Measurements from ENCODE around the gene NAPG. TPM values are rescaled to one million over a fixed set of nuclear protein-coding genes. Genes with fewer than 3 reads are reported as not detected.

NAPG gene
- total and polyA plus RNA-seq, 9 of the 15 experiments (the other 6 are each of a cell fraction or from before 2014, with no cell fraction given), result 31.6 to 63.3 (median 50.9) TPM

DNA sequence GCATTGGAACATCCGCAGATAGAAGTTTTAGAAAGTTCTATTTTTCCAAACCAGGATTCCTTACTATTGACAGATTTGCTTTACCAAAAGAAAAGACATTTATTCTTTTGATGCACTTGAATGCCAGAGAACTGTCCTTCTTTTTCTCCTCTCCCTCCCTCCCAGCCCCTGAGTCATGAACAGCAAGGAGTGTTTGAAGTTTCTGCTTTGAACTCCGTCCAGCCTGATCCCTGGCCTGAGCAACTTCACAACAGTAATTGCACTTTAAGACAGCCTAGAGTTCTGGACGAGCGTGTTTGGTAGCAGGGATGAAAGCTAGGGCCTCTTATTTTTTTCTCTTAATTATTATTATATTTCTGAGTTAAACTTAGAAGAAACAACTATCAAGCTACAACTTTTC, 37.8 kb upstream of the NAPG start (continued):
- TF ChIP-seq SMC3 (conservative IDR thresholded peaks at IDR 0.05; ENCODE audit: insufficient read depth, low read depth, low read length) (no peak), ZNF507 (tag; conservative IDR thresholded peaks at IDR 0.05) (no peak)

GRCh38 chr18:10490401-10491165, 35.2 kb upstream of the NAPG start:
- DNase-seq (ENCODE audit: extremely low read depth in 1 of 4, low spot score in 3 of 4) (peak; percentile 33 to 59 (median 42)), ATAC-seq (peak; percentile 91), FAIRE-seq (peak; percentile 66)
- WGBS (ENCODE audit: insufficient coverage, low coverage, missing lambda C conversion rate), result 3% methylated on average over 14 of the region's 14 CpGs
- in situ Hi-C loops (cut with MboI), result no loop called here
- no TSS peak for BruUV-seq (replicated peaks)
- H3K27me3 ChIP-seq (ENCODE audit: control insufficient read depth in 2 of 2, insufficient read depth in 2 of 2, low read length in 2 of 2), result peaks cover 27 to 36% of the 10 kb centered on the region in 2 experiments
- no peaks in the 10 kb centered on the region for H3K36me3 ChIP-seq (ENCODE audit: control insufficient read depth, insufficient read depth, low read length)
- no peaks in the 10 kb centered on the region for H3K9me3 ChIP-seq (replicated peaks; ENCODE audit: control insufficient read depth, insufficient read depth, low read depth, low read length)
- H3K9me1 ChIP-seq (ENCODE audit: control insufficient read depth, insufficient read depth, low read length), result no peaks in the 10 kb centered on the region
- H3K4me1 ChIP-seq (replicated peaks in 1 of 2; ENCODE audit: control insufficient read depth in 2 of 2, insufficient read depth in 2 of 2, low read length in 2 of 2), result no peaks in the 10 kb centered on the region
- no peak overlapping the region for H3K4me3 ChIP-seq
- TF ChIP-seq CREM (IDR thresholded peaks at IDR 0.05; ENCODE audit: low read depth) (peak; percentile 65), NR2C2 (CRISPR knock-in tag; IDR thresholded peaks at IDR 0.05) (no peak), NR2C2 (tag; IDR thresholded peaks at IDR 0.05) (peak; percentile 43; the same call in 1 of the 2 replicates), TAF9B (IDR thresholded peaks at IDR 0.05; ENCODE audit: partially characterized antibody) (no peak), RAD21 (CRISPR knock-in tag; conservative IDR thresholded peaks at IDR 0.05 in 1 of 2, IDR thresholded peaks at IDR 0.05 in 1 of 2) (peak in 1 of 2 experiments; percentile 54; a peak in 2 of 4 replicates)
- TF ChIP-seq, protein P1, sequence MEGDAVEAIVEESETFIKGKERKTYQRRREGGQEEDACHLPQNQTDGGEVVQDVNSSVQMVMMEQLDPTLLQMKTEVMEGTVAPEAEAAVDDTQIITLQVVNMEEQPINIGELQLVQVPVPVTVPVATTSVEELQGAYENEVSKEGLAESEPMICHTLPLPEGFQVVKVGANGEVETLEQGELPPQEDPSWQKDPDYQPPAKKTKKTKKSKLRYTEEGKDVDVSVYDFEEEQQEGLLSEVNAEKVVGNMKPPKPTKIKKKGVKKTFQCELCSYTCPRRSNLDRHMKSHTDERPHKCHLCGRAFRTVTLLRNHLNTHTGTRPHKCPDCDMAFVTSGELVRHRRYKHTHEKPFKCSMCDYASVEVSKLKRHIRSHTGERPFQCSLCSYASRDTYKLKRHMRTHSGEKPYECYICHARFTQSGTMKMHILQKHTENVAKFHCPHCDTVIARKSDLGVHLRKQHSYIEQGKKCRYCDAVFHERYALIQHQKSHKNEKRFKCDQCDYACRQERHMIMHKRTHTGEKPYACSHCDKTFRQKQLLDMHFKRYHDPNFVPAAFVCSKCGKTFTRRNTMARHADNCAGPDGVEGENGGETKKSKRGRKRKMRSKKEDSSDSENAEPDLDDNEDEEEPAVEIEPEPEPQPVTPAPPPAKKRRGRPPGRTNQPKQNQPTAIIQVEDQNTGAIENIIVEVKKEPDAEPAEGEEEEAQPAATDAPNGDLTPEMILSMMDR (IDR thresholded peaks at IDR 0.05 in 2 of 3, conservative IDR thresholded peaks at IDR 0.05 in 1 of 3; ENCODE audit: insufficient read depth in 2 of 3, low read depth in 1 of 3, low read length in 3 of 3), result peak; percentile 67 to 91 (median 71)
- H3K4me2 ChIP-seq (ENCODE audit: insufficient read depth, low read length), result no peak overlapping the region
- ChIA-PET CTCF (ENCODE audit: low intra/inter-chr PET ratio) (no interaction called here), POLR2A (interaction anchor here (0.6 kb wide), 1 partner anchor 501 kb away, joined by 3 read pairs; no protein-coding TSS in a partner anchor)
- no peak overlapping the region for H2AFZ ChIP-seq (ENCODE audit: low read depth, low read length)
- H3K27ac ChIP-seq (ENCODE audit: extremely low read depth, low read depth, low read length), result no peak overlapping the region
- intact Hi-C loops (cut with micrococcal nuclease), result no loop called here
- H3K79me2 ChIP-seq (ENCODE audit: control insufficient read depth, insufficient read depth, low read length), result no peaks in the 10 kb centered on the region
- H4K20me1 ChIP-seq (replicated peaks; ENCODE audit: control insufficient read depth, insufficient read depth, low read length), result no peaks in the 10 kb centered on the region
- no peak overlapping the region for H3K9ac ChIP-seq (ENCODE audit: insufficient read depth in 1 of 2, low read depth in 2 of 2, low read length in 2 of 2)
